ENCODE data around the gene LSS.
"Not testable (repeated sequence)": the region's sequence is repeated elsewhere in the genome, so short reads cannot be mapped to it uniquely, and the experiment has no call there.

The LSS gene

DNA sequence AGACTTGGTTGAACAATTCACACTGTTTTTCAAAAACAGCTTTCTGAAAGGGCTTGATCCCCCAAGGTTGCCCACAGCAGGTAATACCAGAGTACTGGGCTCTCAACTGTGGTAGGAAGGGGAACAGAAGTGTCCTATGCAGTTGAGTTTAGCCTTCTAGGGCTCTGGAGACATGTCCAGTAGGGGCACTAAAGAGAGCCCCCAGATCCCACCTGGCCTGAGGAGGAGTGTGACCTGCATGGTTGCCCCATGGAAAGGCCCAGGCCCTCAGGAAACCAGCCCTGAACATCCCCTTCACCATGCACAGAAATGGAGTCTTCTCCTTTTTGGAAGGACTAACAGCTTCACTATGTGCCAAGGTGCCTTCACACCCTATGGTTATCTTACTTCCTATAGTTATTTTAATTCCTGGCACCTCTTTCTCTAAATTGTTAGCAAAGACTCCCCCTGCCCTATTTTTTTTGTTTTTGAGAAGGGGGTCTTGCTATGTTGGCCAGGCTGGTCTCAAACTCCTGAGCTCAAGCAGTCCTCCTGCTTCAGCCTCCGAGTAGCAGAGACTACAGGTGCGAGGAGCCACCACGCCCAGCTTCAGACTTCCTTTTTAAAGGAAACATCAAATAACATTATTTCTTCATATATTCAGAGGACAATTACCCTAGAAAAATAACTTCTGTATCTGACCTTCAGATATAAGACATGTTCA is 16.8 kb upstream of the LSS start:
- no peak for DNase-seq

GRCh38 chr21:46244602-46245001 is 16.0 kb upstream of the LSS start:
- DNase-seq, result no peak

DNA sequence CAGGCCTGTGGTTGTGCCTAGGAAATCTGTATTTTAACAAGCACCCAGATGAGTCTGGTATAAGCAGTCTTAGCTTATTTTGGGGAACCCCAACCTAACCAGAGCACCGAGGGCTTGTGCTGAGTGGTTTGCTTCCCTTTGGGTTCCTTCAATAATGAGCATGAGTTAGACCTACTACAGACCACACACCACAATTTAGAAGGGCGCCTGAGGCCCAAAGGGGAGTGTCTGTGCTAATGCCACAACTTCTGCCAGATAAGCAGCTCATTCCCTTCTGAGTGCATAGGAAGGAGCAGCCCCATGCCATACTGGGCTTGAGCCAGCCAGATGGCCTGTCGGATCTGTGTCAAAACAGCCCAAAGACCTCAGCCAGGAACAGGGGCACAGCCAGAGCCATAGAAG is 15.4 kb upstream of the LSS start:
- DNase-seq, result no peak

- no peak for DNase-seq
These were observed 14.8 kb upstream of the LSS start for GRCh38 chr21:46243325-46243724.

GRCh38 chr21:46241577-46241976 is 13.0 kb upstream of the LSS start:
- not testable (repeated sequence) for DNase-seq

DNA sequence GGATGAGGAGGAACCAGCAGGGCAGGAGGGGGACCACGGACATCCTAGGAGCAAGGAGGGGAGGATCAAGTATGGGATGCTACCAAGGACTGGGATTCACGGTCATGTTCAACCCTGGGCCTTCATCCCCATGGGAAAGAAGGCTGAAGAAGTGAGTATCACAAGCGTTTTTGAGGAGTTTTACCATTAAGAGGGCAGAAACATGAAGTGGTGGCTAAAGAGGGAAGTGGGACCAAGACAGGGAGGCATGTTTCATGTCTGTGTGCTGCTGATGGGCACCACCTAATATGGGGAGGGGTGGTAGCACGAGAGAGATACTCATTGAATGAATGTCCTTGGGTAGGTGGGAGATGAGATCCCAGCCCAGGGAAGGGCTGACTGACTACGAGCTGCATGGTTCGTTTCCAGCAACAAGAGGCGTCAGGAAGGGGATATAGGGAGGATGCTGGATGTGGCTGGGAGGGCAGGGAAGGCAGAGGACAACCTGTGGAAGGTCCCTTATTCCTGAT is 11.3 kb upstream of the LSS start:
- no peak for DNase-seq

DNA sequence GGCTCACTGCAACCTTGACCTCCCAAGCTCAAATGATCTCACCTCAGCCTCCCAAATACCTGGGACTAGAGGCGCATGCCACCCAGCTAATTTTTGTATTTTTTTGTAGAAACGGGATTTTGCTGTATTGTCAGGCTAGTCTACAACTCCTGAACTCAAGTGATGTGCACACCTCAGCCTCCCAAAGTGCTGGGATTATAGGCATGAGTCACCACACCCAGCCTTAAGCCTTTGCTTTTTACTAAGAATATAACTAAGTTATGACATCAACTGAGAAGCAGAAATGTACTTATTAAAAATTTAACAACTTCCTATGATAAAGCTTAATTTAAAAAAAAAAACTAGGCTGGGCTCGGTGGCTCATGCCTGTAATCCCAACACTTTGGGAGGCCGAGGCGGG is 8.9 kb upstream of the LSS start:
- no peak for DNase-seq

GRCh38 chr21:46234436-46234950 is 5.9 kb upstream of the LSS start:
- DNase-seq, result no peak

- no peak for DNase-seq
These were observed 1.3 kb upstream of the LSS start for GRCh38 chr21:46229923-46230260.

- no peak for DNase-seq
These were observed 754 bp upstream of the LSS start for GRCh38 chr21:46229133-46229922.

DNA sequence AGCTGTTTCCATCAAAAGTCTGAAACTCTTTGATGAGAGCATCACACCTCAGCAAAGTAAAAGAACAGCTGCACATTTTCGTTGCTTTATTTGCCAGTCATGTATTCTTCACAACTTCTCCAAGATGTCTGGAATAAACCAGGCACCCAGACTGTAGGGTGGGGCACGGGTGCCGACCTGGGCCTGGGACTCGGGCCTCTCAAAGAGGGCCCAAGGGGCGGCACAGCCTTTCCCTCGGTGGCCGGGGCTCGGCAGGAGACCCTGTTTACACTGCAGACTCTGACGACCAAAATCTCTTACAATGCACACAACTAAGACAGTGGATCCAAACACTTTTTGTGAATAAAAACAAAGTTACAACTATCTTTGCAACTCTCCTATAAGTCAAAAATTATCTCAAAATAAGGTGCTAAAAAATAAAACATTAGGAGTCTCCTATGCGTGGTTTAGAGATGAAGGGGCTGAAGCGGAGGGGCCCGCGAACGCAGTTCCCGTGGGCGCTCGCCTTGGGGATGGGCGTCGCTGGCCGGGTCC is 696 bp downstream of the LSS start:
- no peak for DNase-seq

GRCh38 chr21:46226920-46227599 is 1.5 kb downstream of the LSS start:
- DNase-seq, result no peak

DNA sequence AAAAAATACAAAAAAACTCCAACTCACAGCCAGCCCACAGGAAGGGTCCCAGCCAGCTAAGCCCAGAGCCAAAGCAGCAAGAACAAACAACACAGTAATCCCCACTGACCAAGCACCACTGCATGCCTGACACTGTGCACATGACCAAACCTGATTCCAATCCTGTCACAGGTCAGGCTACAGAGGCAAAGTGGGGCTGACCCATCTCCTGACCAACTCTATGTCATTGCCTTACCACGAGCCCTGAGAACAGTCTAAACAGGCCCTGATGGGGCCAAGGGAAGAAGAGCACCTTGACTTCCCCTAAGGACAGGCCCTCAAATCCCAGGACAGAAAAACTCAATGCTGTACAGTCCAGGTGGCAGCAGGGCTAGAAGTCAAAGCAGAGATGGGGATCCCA is 2.4 kb downstream of the LSS start:
- no peak for DNase-seq

- not testable (repeated sequence) for DNase-seq
These were observed 4.9 kb downstream of the LSS start for GRCh38 chr21:46223661-46224060.

GRCh38 chr21:46223217-46223616 is 5.4 kb downstream of the LSS start:
- no peak for DNase-seq

DNA sequence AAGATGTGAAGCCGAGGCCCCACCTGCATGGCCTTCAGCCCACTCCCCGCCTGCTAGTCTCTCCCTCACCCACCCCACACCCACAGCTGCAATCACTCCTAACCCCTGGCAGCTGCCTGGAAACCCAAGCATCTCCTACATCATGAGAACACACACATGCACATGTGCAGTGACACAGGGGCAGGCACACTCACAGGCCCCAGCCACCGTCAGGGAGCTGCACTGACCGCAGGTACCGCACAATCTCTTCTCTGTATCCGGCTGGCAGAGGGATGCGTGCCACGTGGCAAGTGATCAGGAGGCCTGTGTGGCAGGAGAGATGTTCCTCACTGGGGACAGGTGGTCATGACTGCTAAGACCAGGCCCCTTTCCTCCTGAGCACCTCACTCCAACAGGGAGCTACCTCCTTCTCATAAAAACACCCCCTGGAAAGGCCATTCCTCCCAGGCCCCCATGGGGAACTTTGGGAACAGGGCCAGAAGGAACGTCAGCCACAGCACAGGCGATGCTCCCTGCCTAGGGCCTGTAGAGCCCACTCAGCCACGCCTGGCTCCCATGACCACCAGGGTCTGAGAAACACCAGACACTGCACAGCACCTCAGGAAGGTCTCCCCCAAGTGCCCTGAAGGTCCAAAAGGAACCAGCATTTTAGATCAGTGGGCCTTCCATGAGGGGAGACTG is 6.0 kb downstream of the LSS start:
- no peak for DNase-seq

DNA sequence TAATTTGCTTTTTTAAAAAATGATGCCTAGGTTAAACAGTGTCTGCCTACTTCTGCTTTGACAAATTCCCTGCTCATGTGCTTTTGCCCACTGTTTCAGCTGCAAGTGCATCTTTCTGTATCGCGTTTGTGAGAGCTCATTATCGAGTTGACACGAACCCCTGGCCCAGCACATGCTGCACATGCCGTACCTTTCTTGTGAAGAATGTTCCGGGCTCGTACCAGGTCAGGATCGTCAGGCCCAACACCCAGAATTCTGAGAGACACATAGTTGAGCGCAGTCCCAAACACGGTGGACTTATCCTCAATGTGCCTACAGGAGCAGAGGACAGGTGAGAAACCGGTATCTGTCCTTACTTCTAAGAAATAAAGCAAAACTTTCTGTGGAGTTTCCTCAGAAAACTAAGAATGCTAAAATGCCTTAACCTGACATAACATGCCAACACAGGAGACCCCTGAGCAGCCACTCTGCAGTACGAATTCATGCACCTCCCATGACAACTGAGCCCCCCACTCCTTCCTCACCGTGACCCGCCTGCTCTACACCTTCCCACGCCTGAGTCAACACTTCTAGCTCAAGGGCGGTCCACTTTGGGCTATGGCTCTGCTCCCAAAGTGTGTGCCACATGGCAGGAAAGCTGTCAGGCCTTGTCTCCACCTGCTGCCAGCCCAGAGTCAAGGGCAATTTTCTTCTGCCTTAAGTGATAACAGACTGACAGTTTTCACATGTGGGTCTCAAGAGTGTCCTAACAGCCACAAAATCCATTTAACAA is 6.7 kb downstream of the LSS start:
- DNase-seq, result no peak

- DNase-seq, result no peak
These were observed 7.7 kb downstream of the LSS start for GRCh38 chr21:46220847-46221246.

GRCh38 chr21:46220275-46220810 is 8.2 kb downstream of the LSS start:
- no peak for DNase-seq

GRCh38 chr21:46219591-46220239 is 8.9 kb downstream of the LSS start:
- DNase-seq, result no peak

Data from activated CD4-positive, alpha-beta T cell treated with anti-CD3 and anti-CD28 coated beads, Interleukin-2, amount 50 U/mL, for 4 hours (primary cell).